Lung (tissue), 10 donors: ENCODE measurements around the gene ZNF473. TPM values are rescaled to one million over a fixed set of nuclear protein-coding genes. Genes with fewer than 3 reads are reported as not detected.
"Not testable (repeated sequence)": the region's sequence is repeated elsewhere in the genome, so short reads cannot be mapped to it uniquely, and the experiment has no call there.

ENCODE experiments used
- ATAC-seq: fragments of 200-7000 bp; cut with Tn5 transposase; one replicate; pipeline ENCODE4 v1.9.1; 2020; ENCODE audit warnings: moderate number of reproducible peaks; ENCODE audit not compliant: insufficient read depth, low FRiP score
- DNase-seq, 3 donors: peaks; one replicate each; pipeline ENCODE4 v3.0.0-alpha.2; 2013 to 2017
- H3K27ac ChIP-seq, 2 donors: one replicate each; pipeline ENCODE4 v1.5.1; 2013; ENCODE audit warnings: mild to moderate bottlenecking in 2 of 2, moderate library complexity in 2 of 2, control low read depth in 1 of 2, inconsistent platforms in 1 of 2, low read depth in 1 of 2, low read length in 1 of 2
- H3K27me3 ChIP-seq, 3 donors: one replicate each; pipeline ENCODE4 v1.5.1; 2013; ENCODE audit warnings: low read length in 2 of 3; ENCODE audit not compliant: control insufficient read depth in 3 of 3, insufficient read depth in 3 of 3
- H3K36me3 ChIP-seq, 4 donors: one replicate each; pipeline ENCODE4 v1.5.1; 2013; ENCODE audit warnings: low read length in 4 of 4, mild to moderate bottlenecking in 1 of 4, moderate library complexity in 1 of 4; ENCODE audit not compliant: control insufficient read depth in 4 of 4, insufficient read depth in 4 of 4
- H3K4me1 ChIP-seq, 5 donors: one replicate each; pipeline ENCODE4 v1.5.1; 2013; ENCODE audit warnings: low read length in 5 of 5, mild to moderate bottlenecking in 2 of 5, moderate library complexity in 1 of 5; ENCODE audit not compliant: control insufficient read depth in 5 of 5, insufficient read depth in 5 of 5
- H3K4me3 ChIP-seq: one replicate; pipeline ENCODE4 v1.5.1; 2013; ENCODE audit warnings: mild to moderate bottlenecking, control low read depth, moderate library complexity
- H3K9ac ChIP-seq, 2 donors: one replicate each; pipeline ENCODE4 v1.5.1; 2013; ENCODE audit warnings: low read length in 2 of 2, control low read depth in 1 of 2; ENCODE audit not compliant: insufficient read depth in 1 of 2
- H3K9me3 ChIP-seq, 4 donors: one replicate each; pipeline ENCODE4 v1.5.1; 2013; ENCODE audit warnings: low read length in 3 of 4, mild to moderate bottlenecking in 1 of 4, moderate library complexity in 1 of 4; ENCODE audit not compliant: control insufficient read depth in 4 of 4, insufficient read depth in 3 of 4
- WGBS, 2 donors: extraction: QIAGEN DNeasy Blood & Tissue Kit; methylation state at CpG; one replicate each; pipeline ENCODE4 v1.1.7; 2013; 5-methylcytosine and 5-hydroxymethylcytosine counted together
- polyA plus RNA-seq, 2 donors: library from polyadenylated mRNA; stranded (reverse); fragments of 200-250 nt; gene quantifications; one replicate each; pipeline ENCODE4 v1.2.1, GENCODE V29; 2013
- total RNA-seq, 2 donors: library from RNA; depleted of rRNA in 1 of 2; stranded (reverse); fragments of >200 nt in 1 of 2; gene quantifications; one replicate each; pipeline ENCODE4 v1.2.1, GENCODE V29; 2014 to 2021
- donor health status: Bipolar disorder and iron deficiency.
- donor health status: healthy.
- donor health status: DM: yes; HTN: yes; CAD: no.

ZNF473 gene
- total and polyA plus RNA-seq, 4 donors: 2.8 to 10.4 (median 6.6) TPM

- not testable (repeated sequence) for H3K36me3 ChIP-seq, ATAC-seq, DNase-seq, H3K9me3 ChIP-seq, H3K4me3 ChIP-seq, H3K9ac ChIP-seq, H3K27ac ChIP-seq, H3K27me3 ChIP-seq, H3K4me1 ChIP-seq
- WGBS, 2 donors: 84 to 89% methylated on average over 4 of the region's 5 CpGs
Measured at GRCh38 chr19:50079014-50079413, 53.2 kb downstream of the ZNF473 start.

- whole genome bisulfite sequencing, 2 donors: 82 to 92% methylated on average over 2 of the region's 2 CpGs
- DNase-seq, H3K9ac ChIP-seq, H3K36me3 ChIP-seq, H3K9me3 ChIP-seq, H3K4me1 ChIP-seq, H3K4me3 ChIP-seq, H3K27ac ChIP-seq, H3K27me3 ChIP-seq, ATAC-seq: not testable (repeated sequence)
Measured at GRCh38 chr19:50084440-50084839, 58.6 kb downstream of the ZNF473 start.

- not testable (repeated sequence) for H3K4me3 ChIP-seq, ATAC-seq, H3K27me3 ChIP-seq, H3K9ac ChIP-seq, H3K36me3 ChIP-seq, DNase-seq, H3K9me3 ChIP-seq, H3K4me1 ChIP-seq, H3K27ac ChIP-seq
- 72 to 98% methylated on average over 4 of the region's 4 CpGs for WGBS, 2 donors
Measured at GRCh38 chr19:50087153-50087552, 61.3 kb downstream of the ZNF473 start.

GRCh38 chr19:50090706-50091105 lies 64.9 kb downstream of the ZNF473 start:
- H3K9ac ChIP-seq, H3K9me3 ChIP-seq, H3K4me3 ChIP-seq, DNase-seq, H3K36me3 ChIP-seq, H3K27ac ChIP-seq, H3K4me1 ChIP-seq, ATAC-seq, H3K27me3 ChIP-seq: not testable (repeated sequence)
- WGBS, 2 donors: 47 to 53% methylated on average over 10 of the region's 10 CpGs

- 86 to 92% methylated on average over 3 of the region's 9 CpGs for WGBS, 2 donors
- not testable (repeated sequence) for DNase-seq, H3K4me1 ChIP-seq, H3K36me3 ChIP-seq, H3K9me3 ChIP-seq, H3K27me3 ChIP-seq, H3K27ac ChIP-seq, ATAC-seq, H3K9ac ChIP-seq, H3K4me3 ChIP-seq
Measured at GRCh38 chr19:50091786-50092185, 66.0 kb downstream of the ZNF473 start.

- not testable (repeated sequence) for H3K4me1 ChIP-seq, DNase-seq, H3K4me3 ChIP-seq, H3K36me3 ChIP-seq, H3K27ac ChIP-seq, H3K9ac ChIP-seq, ATAC-seq, H3K27me3 ChIP-seq, H3K9me3 ChIP-seq
- WGBS, 2 donors: no CpG with 5 or more reads among the region's 10 CpGs
Measured at GRCh38 chr19:50092597-50092996, 66.8 kb downstream of the ZNF473 start.

GRCh38 chr19:50097884-50098283 lies 72.1 kb downstream of the ZNF473 start:
- H3K9me3 ChIP-seq, H3K27ac ChIP-seq, H3K36me3 ChIP-seq, H3K9ac ChIP-seq, DNase-seq, H3K4me3 ChIP-seq, ATAC-seq, H3K27me3 ChIP-seq, H3K4me1 ChIP-seq: not testable (repeated sequence)
- no CpG with 5 or more reads among the region's 13 CpGs for WGBS, 2 donors

GRCh38 chr19:50098892-50099291 lies 73.1 kb downstream of the ZNF473 start:
- H3K4me3 ChIP-seq, ATAC-seq, H3K27ac ChIP-seq, H3K9me3 ChIP-seq, H3K27me3 ChIP-seq, DNase-seq, H3K36me3 ChIP-seq, H3K4me1 ChIP-seq, H3K9ac ChIP-seq: not testable (repeated sequence)
- 74 to 84% methylated on average over 11 of the region's 14 CpGs for WGBS, 2 donors

- not testable (repeated sequence) for H3K36me3 ChIP-seq, H3K4me3 ChIP-seq, H3K27ac ChIP-seq, H3K27me3 ChIP-seq, DNase-seq, ATAC-seq, H3K9me3 ChIP-seq, H3K9ac ChIP-seq, H3K4me1 ChIP-seq
- WGBS, 2 donors: 89 to 92% methylated on average over 7 to 8 of the region's 14 CpGs
Measured at GRCh38 chr19:50099696-50100095, 73.9 kb downstream of the ZNF473 start.
